Endometrium (tissue), 2 donors: Measurements from ENCODE around the gene OR10J5.
"Not testable (repeated sequence)": the region's sequence is repeated elsewhere in the genome, so short reads cannot be mapped to it uniquely, and the experiment has no call there.

Experiments
- FAIRE-seq: peaks from 2 replicates; lab custom pipeline; 2012; peaks lifted over from hg19 to GRCh38; lab: Jason Lieb, UNC
- donor health status: control.
- donor health status: control.

Gene OR10J5, protein sequence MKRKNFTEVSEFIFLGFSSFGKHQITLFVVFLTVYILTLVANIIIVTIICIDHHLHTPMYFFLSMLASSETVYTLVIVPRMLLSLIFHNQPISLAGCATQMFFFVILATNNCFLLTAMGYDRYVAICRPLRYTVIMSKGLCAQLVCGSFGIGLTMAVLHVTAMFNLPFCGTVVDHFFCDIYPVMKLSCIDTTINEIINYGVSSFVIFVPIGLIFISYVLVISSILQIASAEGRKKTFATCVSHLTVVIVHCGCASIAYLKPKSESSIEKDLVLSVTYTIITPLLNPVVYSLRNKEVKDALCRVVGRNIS

DNA sequence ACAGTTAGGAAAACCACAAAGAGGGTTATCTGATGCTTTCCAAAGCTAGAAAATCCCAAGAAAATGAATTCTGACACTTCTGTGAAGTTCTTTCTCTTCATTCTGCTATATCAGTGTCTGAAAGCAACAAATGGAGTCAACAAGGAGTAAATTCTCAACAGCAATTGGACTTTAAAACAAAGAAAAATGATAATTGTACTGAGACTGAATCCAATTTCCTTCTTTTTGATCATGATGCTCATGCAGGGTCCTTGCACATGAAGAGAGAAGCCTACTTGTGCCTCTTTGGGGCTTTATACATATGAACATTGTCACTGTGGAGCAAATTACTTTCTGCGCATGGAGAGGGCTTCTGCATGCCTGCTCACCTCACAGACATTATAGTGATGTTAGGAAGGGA, at the start of gene OR10J5:
TSS of gene OR10J5 (minus strand) at position 101 of the 400 bp plus-strand sequence. CDS start at position 101, 0 bp downstream.
- no peak for FAIRE-seq

DNA sequence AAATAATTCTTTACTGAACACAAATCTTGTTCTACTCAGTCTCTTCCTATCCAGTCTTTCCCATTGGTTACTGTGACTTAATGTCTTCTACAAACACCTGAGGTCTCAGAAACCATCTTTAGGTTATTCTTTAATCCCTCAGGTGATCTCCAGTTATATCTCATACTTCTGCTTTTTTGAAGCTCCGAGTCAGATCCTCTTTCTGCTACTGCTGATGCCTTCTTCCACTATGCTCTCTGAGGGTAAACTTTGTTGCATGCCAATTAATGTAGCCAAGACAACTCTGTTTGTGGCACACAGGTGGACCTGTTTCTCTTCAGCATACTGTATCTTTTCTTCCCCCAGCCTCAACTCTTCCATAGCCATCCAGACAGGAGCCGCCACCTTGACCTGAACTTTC, 48.7 kb upstream of the OR10J5 start:
- FAIRE-seq, result no peak

DNA sequence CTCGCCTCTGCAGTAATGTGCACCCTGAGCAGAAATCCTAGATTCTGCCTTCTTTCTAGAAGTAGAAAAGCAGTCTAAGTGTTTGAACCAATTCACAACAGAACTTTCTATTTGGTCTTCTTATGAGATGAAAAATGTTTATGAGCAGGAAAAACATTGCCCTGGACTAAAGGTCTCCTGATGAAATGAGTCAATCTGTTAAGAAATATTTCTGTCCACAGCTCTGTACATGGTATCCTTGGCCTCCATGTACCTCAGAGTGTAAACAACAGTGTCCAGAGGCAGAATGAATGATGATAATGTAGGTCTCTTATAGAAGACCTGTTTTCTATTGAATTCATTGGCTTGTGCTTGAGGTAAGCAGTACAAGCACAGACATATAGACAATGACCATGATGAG, 45.6 kb upstream of the OR10J5 start:
- no peak for FAIRE-seq

DNA sequence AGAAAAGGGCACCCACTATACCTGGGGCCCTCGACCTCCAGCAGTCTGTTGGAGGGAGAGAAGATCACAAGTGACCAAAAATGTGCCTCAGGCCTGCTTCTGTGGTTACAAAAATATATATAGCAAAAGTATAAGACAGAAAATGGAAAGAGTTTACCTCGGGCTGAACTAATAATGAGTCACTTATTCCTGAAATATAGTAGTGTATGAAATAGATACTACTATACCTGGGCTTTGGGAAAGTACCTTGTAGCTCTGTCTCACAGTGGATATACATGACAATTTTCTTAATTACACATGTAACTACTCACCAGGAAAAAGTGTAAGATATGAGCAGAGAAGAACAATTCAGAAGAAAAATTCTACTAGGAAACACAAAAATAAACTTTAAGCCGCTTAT, 44.5 kb upstream of the OR10J5 start:
- no peak for FAIRE-seq

DNA sequence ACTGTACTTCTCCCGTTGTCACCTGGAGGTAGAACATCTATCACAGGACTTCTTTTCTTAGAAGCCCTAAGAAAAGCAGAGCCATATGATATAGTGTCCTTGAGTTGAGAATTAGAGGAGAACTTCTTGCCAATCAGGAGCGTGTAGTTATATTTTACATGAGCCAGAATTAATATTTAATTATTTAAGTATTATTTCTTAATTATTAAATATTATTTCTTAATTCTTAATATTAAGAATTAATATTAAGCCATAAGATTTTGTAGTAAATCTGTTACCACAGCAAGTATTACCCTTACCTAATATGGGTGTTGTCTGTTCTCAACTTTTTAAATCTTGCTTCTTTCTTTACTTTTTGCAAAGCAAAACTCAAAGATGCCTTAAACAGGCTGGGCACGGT, 41.6 kb upstream of the OR10J5 start:
- no peak for FAIRE-seq

DNA sequence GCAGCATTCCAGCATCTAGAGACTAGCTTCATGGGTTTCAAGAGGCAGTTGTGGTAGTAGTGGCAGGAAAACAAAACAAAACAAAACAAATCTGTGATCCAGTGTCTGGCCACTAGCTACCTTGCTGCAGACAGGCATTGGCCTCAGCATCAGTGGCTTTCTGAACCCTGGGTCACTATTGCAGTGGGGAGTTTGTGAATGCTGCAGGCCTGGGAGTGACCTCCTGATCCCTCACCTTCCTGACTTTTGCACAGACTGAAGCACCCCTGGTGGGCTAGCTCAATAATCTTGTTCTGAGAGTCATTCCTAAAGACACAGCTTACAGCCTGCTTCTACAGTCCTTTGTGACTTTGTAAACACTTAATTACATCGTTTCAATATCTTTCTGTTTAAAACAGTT, 26.9 kb upstream of the OR10J5 start:
- FAIRE-seq, result no peak

DNA sequence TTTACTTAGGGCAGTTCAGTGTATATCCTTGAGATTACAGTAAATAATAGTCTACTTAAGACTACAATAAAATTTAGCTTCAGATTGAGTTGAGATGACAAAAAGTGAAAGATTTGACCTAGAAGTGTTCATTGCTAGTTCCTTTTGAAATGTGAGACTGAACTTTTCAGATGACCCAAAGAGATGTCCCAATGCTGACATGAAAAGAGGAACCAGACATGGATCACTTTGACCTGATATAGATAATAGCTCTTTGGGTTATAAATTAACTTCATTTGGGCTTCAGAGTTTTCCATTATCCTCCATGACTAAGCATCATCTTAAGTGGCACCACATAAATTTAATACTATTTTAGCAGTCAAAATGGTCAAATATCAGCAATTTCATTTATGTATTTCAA, 25.7 kb upstream of the OR10J5 start:
- no peak for FAIRE-seq

DNA sequence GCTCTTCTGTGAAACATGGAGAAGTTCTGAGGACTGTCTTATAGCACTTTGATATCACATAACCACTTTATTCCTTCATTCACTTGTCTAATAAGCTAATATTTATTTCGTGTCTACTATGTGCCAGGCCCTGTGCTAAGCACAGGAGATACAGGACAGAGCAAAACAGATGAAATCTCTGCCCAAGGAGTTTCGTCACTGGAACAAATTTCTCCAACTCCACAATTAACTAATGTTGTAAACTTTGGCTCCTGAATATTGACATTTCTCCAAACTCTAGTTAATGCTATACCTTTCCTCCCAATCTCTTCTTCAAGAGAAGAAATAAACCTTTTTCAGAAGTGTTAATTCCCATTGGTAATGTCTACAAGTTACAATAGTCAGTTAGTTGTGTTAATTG, 24.8 kb upstream of the OR10J5 start:
- no peak for FAIRE-seq

DNA sequence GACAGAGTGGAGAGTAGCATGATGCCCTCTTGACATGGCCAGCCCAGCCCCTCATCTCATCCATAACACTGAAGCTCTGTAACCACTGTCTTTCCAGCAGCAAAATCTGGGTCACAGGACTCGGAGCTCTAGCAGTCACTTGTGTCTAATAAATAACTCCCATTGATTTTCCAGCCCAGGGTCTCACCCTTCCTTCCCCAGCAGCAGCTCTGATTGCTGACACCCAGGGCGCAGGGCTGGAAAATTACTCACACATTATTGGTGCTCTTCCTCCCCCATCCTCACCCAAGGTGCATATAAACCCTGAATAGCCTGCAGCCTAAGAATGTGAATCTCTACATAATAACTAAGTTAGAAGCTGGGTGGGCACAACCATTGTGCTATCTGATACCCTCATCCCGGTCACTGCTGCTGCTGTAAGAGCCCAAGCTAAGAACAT, 21.1 kb upstream of the OR10J5 start:
- no peak for FAIRE-seq

DNA sequence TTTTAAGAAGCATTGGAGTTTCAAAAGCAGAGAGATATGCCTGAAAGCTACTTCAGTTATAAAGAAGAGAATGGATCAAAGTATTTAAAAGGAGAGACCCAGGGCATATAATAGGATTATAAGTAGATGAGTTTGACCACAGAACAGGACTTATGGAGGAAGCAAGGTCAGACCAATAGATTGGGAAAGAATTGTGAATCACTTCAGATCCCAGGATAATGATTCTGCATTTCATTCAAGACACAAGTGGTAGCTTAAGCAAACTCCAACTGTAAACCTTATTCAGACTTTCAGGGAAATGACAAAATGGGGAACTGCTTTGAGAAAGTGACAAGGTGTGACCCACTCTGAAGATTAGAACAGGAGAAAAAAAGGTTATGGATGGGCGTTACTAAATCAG, 18.9 kb upstream of the OR10J5 start:
- FAIRE-seq, result no peak

DNA sequence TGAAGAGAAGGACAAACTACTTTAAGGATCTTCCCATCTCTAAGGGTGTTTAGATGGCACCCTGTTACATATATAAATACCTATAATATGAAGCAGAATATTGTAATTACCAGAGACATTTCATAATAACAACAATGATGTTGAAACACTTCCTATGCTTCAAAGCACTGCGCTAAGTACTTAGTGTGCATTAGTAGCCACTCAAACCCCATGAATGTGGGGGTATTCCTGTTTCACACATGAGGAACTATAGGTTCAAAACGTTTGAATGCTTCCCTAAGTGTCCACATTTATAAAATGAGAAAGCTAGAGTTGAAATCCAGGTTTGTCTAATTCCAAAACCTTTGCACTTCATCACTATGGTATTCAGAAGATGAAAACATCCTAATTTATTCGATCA, 18.5 kb upstream of the OR10J5 start:
- no peak for FAIRE-seq

DNA sequence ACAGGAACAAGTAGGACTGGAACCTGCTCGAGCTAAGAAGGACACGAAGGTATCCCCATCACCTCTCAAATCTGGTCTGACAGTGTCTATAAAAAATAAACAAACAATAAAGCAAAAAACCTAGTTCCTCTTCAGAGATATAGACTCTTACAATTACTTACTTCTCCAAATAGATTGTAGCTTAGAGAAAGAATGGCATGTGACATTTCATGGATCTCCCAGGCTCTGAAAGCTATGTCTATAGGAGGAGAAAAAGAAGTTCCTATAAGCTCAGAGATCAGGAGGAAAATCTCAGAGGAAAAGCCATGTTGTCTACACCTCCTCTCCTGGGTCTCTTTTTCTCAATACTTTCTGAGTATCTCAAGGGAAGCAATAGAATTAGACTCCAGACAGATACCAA, 12.3 kb upstream of the OR10J5 start:
- no peak for FAIRE-seq

DNA sequence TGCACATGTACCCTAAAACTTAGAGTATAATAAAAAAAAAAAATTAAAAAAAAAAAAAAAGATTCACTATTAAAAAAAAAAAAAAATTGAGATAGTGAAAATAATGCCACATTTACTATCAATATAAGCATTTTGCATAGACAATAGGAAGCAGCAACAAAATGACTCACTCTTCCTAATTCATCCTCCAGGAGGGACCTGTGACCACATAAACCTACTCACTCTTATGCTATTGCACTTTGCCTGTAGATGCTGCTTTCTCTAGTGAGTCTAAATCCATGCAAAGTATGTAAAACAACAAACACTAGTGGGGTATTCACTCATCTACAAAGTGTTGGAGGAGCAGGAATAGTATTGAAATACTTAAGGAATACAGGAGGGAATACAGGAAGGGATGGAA, 2.9 kb downstream of the OR10J5 start:
- no peak for FAIRE-seq

DNA sequence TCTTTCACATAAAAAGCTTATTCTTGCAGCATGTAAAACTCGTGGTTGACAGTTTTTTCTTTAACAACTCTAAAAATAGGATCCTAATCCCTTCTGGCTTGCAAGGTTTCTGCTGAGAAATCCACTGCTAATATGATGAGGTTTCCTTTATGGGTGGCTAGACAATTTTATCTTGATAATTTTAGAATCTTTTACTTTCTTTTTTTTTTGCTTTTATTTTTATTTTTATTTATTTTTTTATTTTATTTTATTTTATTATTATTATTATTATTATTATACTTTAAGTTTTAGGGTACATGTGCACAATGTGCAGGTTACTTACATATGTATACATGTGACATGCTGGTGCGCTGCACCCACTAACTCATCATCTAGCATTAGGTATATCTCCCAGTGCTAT, 11.0 kb downstream of the OR10J5 start:
- FAIRE-seq, result not testable (repeated sequence)

DNA sequence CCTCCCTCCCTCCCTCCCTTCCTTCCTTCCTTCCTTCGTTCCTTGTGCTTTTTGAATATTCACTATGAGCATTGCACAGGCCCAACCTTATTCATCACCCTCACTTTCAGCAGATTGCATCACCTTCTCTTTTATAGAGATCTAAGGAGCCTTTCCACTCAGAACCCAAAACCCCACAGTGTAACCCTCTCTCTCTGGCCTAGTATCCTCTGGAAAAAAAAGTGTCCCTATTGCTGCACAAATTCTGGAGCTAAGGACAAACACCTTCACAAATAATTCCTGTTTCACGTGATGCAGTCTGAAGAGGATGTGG, 25.6 kb downstream of the OR10J5 start:
- FAIRE-seq, result no peak

DNA sequence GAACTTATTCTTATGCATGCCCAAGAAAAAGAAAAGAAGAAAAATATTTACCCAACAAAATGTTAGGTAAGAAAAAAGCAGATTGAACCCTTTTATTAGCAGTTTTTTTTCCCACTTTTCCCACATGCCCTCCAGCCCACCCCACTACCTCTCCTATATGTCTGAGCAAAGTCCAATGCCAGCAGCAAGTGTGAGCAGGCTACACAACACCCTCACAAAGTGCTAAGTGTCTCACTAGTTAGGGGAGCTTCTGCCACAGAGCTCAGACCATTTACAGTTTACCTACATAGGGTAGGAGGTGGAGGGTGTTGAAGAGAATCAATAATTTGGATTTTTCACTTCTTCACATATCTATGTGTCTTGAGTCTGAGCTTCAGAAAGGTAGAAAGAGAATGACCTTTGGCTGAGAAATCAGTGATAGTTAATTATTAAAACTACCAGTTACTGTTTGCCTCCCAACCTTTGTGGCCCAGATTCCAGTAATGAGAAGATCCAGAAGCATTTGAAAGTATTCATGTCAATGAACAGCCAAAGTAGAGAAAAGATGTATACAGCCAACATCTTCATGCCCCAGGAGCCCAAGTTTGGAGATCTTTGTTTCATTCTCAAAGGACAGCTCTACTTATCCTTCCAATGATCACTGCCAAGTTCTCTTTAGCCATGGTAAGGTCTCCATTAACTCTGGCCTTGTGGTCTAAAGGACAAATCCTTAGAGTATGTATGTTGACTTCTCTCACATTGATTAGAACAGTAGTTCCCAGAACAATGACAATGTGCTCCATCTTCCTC, 26.2 kb downstream of the OR10J5 start:
- FAIRE-seq, result no peak

DNA sequence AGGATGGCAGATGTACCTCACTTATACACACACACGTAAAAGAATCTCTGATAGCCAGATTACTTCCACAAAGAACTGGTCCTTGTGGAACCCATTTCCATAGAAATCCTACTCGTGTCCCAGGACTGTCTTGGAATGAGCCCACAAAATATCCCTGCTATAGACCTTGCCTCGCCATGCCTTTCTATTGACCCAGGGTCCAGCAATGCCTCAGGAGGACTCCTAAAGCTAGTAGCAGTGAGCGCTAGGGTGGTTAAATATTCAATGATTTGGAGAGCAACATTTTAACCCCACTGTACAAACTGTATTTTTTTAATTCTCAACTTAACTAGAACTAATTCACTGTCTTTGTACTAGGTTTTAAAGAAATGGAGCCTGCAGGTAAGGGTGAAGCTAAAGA, 26.9 kb downstream of the OR10J5 start:
- no peak for FAIRE-seq

DNA sequence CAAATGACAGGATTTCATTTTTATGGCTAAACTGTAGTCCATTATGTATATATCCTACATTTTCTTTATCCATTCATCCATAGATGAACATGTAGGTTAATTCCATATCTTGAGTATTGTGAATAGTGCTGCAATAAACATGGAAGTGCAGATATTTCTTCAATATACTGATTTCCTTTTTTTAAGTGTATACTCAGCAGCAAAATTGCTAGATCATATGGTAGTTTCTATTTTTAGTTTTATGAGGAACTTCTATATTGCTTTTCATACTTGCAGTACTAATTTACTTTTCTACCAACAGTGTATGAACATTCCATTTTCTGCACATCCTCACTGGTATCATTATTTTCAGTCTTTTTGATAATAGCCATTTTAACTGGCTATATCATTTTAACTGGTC, 30.1 kb downstream of the OR10J5 start:
- no peak for FAIRE-seq

DNA sequence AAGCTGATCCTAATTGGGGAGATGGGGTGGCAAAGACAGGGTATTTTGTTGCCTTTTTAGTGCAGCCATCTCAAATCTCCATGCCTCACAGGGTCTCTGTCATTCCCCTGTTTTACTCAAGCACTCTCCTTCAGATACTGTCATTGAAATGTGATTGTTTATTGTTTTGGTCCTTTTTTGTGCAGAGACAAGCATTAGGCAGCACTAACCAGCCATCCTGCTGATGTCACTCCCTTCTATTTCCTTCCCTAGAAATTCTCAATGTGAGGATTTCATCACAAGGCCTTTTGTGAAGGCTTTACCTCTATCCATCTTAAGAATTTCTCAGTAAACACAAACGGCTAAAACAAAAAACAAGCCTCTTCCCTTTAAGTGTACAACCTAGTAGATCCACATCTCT, 34.7 kb downstream of the OR10J5 start:
- FAIRE-seq, result no peak

DNA sequence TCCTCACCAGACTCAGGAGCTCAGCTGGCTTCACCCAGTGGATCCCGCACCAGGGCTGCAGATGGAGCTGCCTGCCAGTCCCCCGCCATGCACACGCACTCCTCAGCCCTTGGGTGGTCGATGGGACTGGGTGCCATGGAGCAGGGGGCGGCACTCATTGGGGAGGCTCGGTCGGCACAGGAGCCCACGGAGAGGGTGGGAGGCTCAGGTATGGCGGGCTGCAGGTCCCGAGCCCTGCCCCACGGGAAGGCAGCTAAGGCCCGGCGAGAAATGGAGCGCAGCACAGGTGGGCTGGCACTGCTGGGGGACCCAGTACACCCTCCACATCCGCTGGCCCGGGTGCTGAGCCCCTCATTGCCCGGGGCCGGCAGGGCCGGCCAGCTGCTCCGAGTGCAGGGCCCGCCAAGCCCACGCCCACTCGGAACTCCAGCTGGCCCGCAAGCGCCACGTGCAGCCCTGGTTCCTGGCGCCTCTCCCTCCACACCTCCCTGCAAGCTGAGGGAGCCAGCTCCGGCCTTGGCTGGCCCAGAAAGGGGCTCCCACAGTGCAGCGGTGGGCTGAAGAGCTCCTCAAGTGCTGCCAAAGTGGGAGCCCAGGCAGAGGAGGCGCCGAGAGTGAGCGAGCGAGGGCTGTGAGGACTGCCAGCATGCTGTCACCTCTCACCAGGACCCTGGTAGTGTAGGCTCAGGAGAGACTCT, 41.1 kb downstream of the OR10J5 start:
- not testable (repeated sequence) for FAIRE-seq

DNA sequence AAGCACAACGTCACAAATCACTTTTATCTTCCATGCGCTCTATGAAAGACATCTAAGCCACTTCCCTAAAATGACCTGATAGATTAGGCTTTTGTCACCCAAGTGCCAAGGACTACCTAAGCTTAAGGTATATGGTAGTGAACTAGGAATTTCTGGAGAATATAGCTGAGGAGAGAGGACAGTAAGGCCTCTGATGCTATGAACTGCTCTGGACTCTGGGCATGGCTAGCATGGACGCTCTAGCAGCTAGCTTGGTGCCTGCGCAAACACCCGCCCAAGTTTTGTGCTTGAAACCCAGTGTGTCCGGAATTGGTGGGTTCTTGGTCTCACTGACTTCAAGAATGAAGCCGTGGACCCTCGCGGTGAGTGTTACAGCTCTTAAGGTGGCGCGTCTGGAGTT, 42.5 kb downstream of the OR10J5 start:
- no peak for FAIRE-seq

DNA sequence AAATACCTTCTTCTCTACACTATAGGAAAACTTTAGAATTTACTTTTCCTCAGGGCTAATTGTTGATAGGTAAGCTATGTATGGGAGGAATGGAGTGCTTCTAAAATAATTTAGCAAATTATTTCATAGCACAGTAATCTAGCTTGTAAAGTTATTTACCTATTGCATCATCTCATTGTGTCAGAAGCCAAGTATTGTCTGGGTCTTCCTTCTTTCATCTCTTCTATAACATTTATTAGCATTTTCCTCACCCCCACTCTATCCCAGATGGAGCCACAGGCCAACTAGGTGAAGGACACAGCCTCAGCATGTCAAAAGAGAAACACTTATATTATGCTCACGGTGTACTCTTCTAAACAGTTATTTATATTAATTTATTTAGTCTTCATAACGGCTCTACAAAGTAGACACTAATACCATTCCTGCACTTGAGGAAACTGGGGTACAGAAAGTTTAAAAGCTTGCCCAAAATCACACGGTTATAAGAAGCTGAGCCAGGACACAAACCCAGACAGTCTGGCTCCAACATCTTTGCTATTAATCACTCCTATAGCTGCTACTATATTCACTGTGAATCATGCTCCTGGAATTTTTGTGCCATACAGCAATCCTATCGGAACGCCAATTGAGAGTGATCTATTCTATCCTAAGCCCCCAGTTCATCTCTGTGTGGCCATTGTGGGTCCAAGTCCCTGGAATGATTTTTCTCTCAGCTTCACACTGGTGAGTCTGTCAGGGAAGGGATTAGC, 43.1 kb downstream of the OR10J5 start:
- no peak for FAIRE-seq
